ENCODE measurements around the gene UMAD1.

GRCh38 chr7:7810826-7811225 lies 170.3 kb downstream of the UMAD1 start:
- TF ChIP-seq TAF1 (IDR thresholded peaks at IDR 0.05; ENCODE audit: borderline replicate concordance, insufficient read depth, low read length) (no peak), SIN3A (IDR thresholded peaks at IDR 0.05; ENCODE audit: borderline replicate concordance, insufficient read depth, low read length) (no peak), POLR2AphosphoS5 (IDR thresholded peaks at IDR 0.05; ENCODE audit: low read depth, low read length) (no peak), FOXP2 (optimal IDR thresholded peaks at IDR 0.05; ENCODE audit: borderline replicate concordance, extremely low read depth, extremely low read length, insufficient read depth) (no peak)
